HG02798 (cell line): Measurements from ENCODE around the gene DNAAF5.
"Not testable (repeated sequence)": the region's sequence is repeated elsewhere in the genome, so short reads cannot be mapped to it uniquely, and the experiment has no call there.

ENCODE experiments used
- ATAC-seq: cut with Tn5 transposase; IDR thresholded peaks from one replicate; pipeline ENCODE4 v1.9.1; 2021; ENCODE audit warnings: mild to moderate bottlenecking; ENCODE audit not compliant: unreplicated experiment, poor library complexity

Gene DNAAF5

GRCh38 chr7:744128-744520 lies 17.6 kb downstream of the DNAAF5 start:
- not testable (repeated sequence) for ATAC-seq

- no peak for ATAC-seq
Measured at GRCh38 chr7:744854-745430, 18.4 kb downstream of the DNAAF5 start.

- no peak for ATAC-seq
Measured at GRCh38 chr7:745431-746154, 19.1 kb downstream of the DNAAF5 start.

GRCh38 chr7:746155-747061 lies 19.9 kb downstream of the DNAAF5 start:
- no peak for ATAC-seq

- ATAC-seq: no peak
Measured at GRCh38 chr7:747186-747585, 20.7 kb downstream of the DNAAF5 start.

- ATAC-seq: no peak
Measured at GRCh38 chr7:748446-748845, 21.9 kb downstream of the DNAAF5 start.

GRCh38 chr7:749140-749551 lies 22.6 kb downstream of the DNAAF5 start:
- no peak for ATAC-seq

GRCh38 chr7:750111-750905 lies 23.8 kb downstream of the DNAAF5 start:
- ATAC-seq: no peak

- no peak for ATAC-seq
Measured at GRCh38 chr7:751826-752225, 25.3 kb downstream of the DNAAF5 start.

- ATAC-seq: not testable (repeated sequence)
Measured at GRCh38 chr7:752256-752655, 25.8 kb downstream of the DNAAF5 start.

GRCh38 chr7:753190-753589 lies 26.7 kb downstream of the DNAAF5 start:
- ATAC-seq: no peak

- ATAC-seq: no peak
Measured at GRCh38 chr7:754531-755412, 28.3 kb downstream of the DNAAF5 start.

GRCh38 chr7:755413-755805 lies 28.9 kb downstream of the DNAAF5 start:
- no peak for ATAC-seq

GRCh38 chr7:756231-756927 lies 29.9 kb downstream of the DNAAF5 start:
- no peak for ATAC-seq

GRCh38 chr7:756928-757560 lies 30.5 kb downstream of the DNAAF5 start:
- no peak for ATAC-seq

GRCh38 chr7:757741-758163 lies 31.3 kb downstream of the DNAAF5 start:
- no peak for ATAC-seq

GRCh38 chr7:759569-759968 lies 33.1 kb downstream of the DNAAF5 start:
- no peak for ATAC-seq

- no peak for ATAC-seq
Measured at GRCh38 chr7:760006-760405, 33.5 kb downstream of the DNAAF5 start.
